ENCODE data around the gene KREMEN1. TPM values are rescaled to one million over a fixed set of nuclear protein-coding genes. Genes with fewer than 3 reads are reported as not detected.

The KREMEN1 gene
- total RNA-seq, 1 experiment from 2014 or later, result 5.8 TPM

DNA sequence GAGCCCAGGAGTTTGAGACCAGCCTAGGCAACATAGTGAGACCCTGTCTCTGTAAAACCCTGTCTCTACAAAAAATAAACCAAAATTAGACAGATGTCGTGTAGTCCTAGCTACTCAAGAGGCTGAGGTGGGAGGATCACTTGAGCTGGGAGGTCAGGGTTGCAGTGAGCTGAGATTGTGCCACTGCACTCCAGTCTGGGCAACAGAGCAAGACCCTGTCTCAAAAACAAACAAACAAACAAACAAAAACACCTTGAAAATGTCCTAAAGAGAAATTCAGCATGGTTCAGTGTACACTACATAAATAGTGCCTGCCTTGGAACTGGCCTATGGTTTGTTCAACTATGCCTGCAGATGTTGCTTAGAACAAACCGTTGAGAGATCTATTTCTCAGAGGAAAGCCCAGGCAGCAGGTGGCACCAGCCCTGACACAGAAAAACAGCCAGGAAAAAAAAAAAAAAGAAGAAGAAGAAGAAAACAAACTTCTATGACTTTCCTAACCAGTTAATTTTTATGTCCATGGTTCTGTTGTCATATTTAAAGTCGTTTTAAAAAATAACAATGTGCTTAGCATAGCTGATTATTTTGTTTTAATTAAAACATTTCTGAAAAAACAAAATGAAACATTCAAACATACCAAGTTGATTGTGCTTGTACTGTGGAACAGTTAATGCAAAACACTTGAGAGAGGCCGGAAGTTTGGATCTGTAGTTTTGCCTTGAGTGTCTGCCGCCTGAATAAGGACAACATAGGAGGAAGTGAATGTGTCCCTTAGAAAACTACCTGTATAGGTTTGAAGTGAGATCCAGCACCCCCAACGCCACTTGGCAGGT is 5.4 kb downstream of the KREMEN1 start:
- Mint-ChIP-seq H3K4me1 (peaks cover 21% of the 10 kb centered on the region), H3K4me3 (no peak overlapping the region), H3K9me3 (no peaks in the 10 kb centered on the region), H3K27ac (no peak overlapping the region), H3K27me3 (ENCODE audit: low read depth) (peaks cover 28% of the 10 kb centered on the region), H3K36me3 (no peaks in the 10 kb centered on the region)
- POLR2A ChIA-PET, result no interaction called here
- DNase-seq (ENCODE audit: low spot score), result no peak
- TF ChIP-seq KAT7 (CRISPR knock-in tag; IDR thresholded peaks at IDR 0.05; ENCODE audit: borderline replicate concordance), result no peak
- TF ChIP-seq GTF2I (CRISPR knock-in tag; conservative IDR thresholded peaks at IDR 0.05), result no peak
- TF ChIP-seq, protein P1, sequence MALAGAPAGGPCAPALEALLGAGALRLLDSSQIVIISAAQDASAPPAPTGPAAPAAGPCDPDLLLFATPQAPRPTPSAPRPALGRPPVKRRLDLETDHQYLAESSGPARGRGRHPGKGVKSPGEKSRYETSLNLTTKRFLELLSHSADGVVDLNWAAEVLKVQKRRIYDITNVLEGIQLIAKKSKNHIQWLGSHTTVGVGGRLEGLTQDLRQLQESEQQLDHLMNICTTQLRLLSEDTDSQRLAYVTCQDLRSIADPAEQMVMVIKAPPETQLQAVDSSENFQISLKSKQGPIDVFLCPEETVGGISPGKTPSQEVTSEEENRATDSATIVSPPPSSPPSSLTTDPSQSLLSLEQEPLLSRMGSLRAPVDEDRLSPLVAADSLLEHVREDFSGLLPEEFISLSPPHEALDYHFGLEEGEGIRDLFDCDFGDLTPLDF (CRISPR knock-in tag; IDR thresholded peaks at IDR 0.05), result no peak
- TF ChIP-seq ZBTB21 (CRISPR knock-in tag; IDR thresholded peaks at IDR 0.05; ENCODE audit: borderline replicate concordance), result no peak
- TF ChIP-seq EMX1 (CRISPR knock-in tag; IDR thresholded peaks at IDR 0.05), result no peak
- TF ChIP-seq ZNF121 (CRISPR knock-in tag; IDR thresholded peaks at IDR 0.05), result 0 out of 2 replicates have a peak, but pooled peaks have one; percentile 30
- CTCF ChIA-PET, result no interaction called here
- ATAC-seq, result no peak

DNA sequence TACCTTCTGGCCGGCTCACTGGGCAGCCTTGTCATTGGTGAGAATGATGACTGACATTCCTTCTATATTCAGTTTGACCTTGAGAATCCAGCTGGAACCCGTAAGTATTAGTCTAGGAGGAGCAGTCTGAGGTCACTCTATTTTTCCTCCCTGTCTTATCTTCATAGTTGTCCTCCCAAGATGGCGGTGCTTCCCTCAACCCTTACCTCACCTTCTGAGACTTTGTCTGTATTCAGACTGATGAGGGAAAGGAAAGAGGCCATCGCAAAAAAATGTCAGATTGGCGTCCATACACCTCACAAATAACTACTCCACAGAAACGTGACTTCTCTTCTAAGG is 6.0 kb downstream of the KREMEN1 start:
- CTCF ChIA-PET, result interaction anchor here (0.6 to 1.4 kb wide), 2 partner anchors 33 to 219 kb away, joined by 3 to 5 read pairs; no protein-coding TSS in a partner anchor
- Mint-ChIP-seq H3K4me3 (no peak overlapping the region), H3K36me3 (no peaks in the 10 kb centered on the region), H3K27ac (no peak overlapping the region), H3K27me3 (ENCODE audit: low read depth) (peaks cover 23% of the 10 kb centered on the region), H3K9me3 (no peaks in the 10 kb centered on the region), H3K4me1 (peaks cover 27% of the 10 kb centered on the region)
- no peak for DNase-seq (ENCODE audit: low spot score)
- no peak for ATAC-seq
- POLR2A ChIA-PET, result no interaction called here
- no peak for TF ChIP-seq GABPB1 (CRISPR knock-in tag; IDR thresholded peaks at IDR 0.05)

GRCh38 chr22:29079218-29079901 is 6.5 kb downstream of the KREMEN1 start:
- Mint-ChIP-seq H3K27ac (peak overlapping the region; percentile 80; the same call in 1 of the 2 replicates), H3K36me3 (no peaks in the 10 kb centered on the region), H3K9me3 (no peaks in the 10 kb centered on the region), H3K4me3 (no peak overlapping the region), H3K4me1 (peaks cover 28% of the 10 kb centered on the region), H3K27me3 (ENCODE audit: low read depth) (peaks cover 18% of the 10 kb centered on the region)
- ATAC-seq (no peak), DNase-seq (ENCODE audit: low spot score) (no peak)
- POLR2A ChIA-PET, result no interaction called here
- CTCF ChIA-PET, result interaction anchor here (0.6 to 1.4 kb wide), 2 partner anchors 32 to 220 kb away, joined by 3 to 5 read pairs; no protein-coding TSS in a partner anchor
- no peak for TF ChIP-seq STAT6 (CRISPR knock-in tag; conservative IDR thresholded peaks at IDR 0.05; ENCODE audit: low read depth)
- TF ChIP-seq, protein P1 (CRISPR knock-in tag; IDR thresholded peaks at IDR 0.05), result no peak
- no peak for TF ChIP-seq PRRX2 (CRISPR knock-in tag; IDR thresholded peaks at IDR 0.05)
- TF ChIP-seq FOXJ3 (CRISPR knock-in tag; IDR thresholded peaks at IDR 0.05; ENCODE audit: borderline replicate concordance), result no peak
- no peak for TF ChIP-seq ZNF423 (CRISPR knock-in tag; IDR thresholded peaks at IDR 0.05)
- TF ChIP-seq, protein P2, sequence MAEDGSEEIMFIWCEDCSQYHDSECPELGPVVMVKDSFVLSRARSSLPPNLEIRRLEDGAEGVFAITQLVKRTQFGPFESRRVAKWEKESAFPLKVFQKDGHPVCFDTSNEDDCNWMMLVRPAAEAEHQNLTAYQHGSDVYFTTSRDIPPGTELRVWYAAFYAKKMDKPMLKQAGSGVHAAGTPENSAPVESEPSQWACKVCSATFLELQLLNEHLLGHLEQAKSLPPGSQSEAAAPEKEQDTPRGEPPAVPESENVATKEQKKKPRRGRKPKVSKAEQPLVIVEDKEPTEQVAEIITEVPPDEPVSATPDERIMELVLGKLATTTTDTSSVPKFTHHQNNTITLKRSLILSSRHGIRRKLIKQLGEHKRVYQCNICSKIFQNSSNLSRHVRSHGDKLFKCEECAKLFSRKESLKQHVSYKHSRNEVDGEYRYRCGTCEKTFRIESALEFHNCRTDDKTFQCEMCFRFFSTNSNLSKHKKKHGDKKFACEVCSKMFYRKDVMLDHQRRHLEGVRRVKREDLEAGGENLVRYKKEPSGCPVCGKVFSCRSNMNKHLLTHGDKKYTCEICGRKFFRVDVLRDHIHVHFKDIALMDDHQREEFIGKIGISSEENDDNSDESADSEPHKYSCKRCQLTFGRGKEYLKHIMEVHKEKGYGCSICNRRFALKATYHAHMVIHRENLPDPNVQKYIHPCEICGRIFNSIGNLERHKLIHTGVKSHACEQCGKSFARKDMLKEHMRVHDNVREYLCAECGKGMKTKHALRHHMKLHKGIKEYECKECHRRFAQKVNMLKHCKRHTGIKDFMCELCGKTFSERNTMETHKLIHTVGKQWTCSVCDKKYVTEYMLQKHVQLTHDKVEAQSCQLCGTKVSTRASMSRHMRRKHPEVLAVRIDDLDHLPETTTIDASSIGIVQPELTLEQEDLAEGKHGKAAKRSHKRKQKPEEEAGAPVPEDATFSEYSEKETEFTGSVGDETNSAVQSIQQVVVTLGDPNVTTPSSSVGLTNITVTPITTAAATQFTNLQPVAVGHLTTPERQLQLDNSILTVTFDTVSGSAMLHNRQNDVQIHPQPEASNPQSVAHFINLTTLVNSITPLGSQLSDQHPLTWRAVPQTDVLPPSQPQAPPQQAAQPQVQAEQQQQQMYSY (CRISPR knock-in tag; IDR thresholded peaks at IDR 0.05), result no peak
- TF ChIP-seq SMAD3 (CRISPR knock-in tag; IDR thresholded peaks at IDR 0.05; ENCODE audit: borderline replicate concordance), result no peak
- TF ChIP-seq, protein P3, sequence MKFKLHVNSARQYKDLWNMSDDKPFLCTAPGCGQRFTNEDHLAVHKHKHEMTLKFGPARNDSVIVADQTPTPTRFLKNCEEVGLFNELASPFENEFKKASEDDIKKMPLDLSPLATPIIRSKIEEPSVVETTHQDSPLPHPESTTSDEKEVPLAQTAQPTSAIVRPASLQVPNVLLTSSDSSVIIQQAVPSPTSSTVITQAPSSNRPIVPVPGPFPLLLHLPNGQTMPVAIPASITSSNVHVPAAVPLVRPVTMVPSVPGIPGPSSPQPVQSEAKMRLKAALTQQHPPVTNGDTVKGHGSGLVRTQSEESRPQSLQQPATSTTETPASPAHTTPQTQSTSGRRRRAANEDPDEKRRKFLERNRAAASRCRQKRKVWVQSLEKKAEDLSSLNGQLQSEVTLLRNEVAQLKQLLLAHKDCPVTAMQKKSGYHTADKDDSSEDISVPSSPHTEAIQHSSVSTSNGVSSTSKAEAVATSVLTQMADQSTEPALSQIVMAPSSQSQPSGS (CRISPR knock-in tag; IDR thresholded peaks at IDR 0.05; ENCODE audit: borderline replicate concordance, low read depth), result no peak
- no peak for TF ChIP-seq AR (CRISPR knock-in tag; IDR thresholded peaks at IDR 0.05)
- no peak for TF ChIP-seq SOX15 (CRISPR knock-in tag; IDR thresholded peaks at IDR 0.05)
- TF ChIP-seq HMGA2 (CRISPR knock-in tag; IDR thresholded peaks at IDR 0.05), result no peak

Measured in WTC11 (cell line).